ENCODE data around the gene ZNF638.

Gene ZNF638

GRCh38 chr2:71455011-71455740 is 123.6 kb downstream of the ZNF638 start:
- no peak for DNase-seq (ENCODE audit: low read depth in 3 of 3)

DNA sequence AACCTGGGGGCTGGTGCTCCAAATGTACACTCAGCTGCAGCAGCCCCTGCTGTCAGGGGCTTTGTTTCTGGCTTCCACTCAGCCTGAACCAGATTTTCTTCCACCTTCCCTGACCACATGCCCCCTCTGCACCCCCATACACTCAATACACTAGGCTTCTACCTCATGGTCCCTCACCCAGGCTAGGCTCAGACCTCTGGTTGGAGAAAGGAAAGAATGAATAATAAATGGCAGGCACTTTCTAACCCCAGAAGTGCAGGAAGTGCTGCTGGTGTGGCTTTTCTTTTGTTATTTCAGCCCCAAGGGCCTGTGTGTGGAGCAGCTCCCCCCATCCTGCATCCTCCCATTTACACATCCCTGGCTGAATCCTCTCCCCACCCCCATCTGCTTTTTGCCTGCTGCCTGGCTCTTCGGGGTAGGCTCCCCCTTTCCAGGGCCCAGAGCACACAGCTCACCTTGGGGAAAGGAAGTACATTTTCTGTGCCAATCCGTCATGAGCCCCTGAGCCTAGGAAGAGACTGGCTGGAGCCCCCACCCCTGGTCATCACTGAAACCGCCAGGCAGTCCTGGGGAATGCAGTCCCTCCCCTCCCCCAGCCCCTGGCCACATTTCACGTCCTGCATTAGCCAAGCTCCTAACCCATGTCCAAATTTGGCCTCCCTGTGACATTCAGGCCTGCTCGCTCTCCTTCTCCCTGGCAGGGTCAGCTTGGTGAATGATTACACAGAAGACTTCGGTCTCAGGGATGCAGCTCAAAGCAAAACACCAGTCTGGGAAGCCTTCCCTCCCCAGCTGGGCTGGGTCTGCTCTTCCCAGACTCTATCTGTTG is 124.4 kb downstream of the ZNF638 start:
- DNase-seq (ENCODE audit: low read depth in 3 of 3) = no peak

DNA sequence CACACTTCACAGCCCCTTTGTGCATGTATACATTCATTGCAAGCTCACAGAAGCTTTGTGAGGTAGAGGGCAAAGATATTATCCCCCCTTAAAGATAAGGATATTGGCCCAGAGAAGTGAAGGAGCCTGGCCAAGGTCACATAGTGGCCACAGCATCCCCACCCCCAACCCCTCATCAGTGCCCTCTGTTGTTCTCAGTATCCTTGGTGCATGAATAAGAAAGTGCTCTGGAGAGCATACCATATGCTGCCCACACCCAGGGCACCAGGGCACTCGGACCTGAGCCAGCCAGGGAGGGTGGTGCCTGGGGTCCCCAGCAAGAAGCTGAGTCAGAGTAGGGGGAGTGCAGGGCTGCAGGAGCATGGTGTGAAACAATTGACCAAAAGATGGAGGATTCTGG is 125.0 kb downstream of the ZNF638 start:
- no peak for DNase-seq (ENCODE audit: low read depth in 3 of 3)

- no peak for DNase-seq (ENCODE audit: low read depth in 3 of 3)
These were observed 125.7 kb downstream of the ZNF638 start for GRCh38 chr2:71457123-71457915.

- DNase-seq (ENCODE audit: low read depth in 3 of 3) = no peak
These were observed 126.3 kb downstream of the ZNF638 start for GRCh38 chr2:71457923-71458322.

DNA sequence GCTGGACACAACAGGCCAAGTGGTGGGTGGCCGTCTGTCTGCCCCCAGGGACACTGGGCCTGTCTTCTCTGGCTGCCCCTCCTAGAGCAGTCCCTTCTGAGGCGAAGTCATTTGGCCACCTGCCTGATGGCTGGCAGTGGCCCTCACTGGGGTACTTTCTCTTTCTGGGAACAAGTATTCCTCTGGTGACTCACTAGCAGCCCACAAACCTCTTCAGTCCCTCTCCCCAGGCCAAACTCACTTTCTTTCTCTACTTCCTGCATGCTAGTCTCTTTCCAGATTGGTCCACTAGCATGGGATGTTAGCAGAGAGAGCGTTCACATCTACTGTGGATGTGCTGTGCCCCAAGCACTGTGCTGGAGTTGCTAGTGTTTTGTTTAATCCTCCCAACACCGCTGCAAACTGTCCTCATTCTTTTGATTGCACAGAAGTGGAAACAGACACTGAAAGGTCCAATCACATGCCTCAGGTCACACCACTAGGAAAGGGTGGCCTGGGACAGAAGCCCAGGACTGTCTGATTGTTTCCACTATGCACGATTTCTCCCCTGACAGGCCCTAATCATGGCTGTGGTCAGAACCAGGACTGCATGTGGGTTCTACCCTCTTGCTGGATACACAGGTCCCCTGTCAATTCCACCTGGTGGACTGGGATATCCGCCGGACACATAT is 127.0 kb downstream of the ZNF638 start:
- no peak for DNase-seq (ENCODE audit: low read depth in 3 of 3)

- no peak for DNase-seq (ENCODE audit: low read depth in 3 of 3)
These were observed 127.5 kb downstream of the ZNF638 start for GRCh38 chr2:71459084-71459431.

DNA sequence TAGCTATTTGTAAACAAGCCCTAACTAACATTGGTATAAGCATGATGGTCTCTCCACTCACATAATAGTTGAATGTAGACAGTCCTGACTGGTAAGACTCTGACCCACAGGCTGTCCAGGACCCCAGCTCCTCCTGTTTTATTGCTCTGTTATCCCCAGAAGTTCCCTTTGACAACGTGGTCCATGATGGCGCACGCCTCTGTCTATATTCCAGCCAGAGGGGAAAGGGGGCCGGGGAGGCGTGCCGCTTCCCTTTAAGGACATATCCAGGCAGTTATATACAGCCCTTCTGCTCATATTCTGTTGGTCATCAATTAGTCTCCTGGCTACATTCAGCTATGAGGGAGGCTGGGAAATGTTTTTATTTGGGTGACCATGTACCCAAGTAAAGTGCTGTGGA is 128.5 kb downstream of the ZNF638 start:
- no peak for DNase-seq (ENCODE audit: low read depth in 3 of 3)

DNA sequence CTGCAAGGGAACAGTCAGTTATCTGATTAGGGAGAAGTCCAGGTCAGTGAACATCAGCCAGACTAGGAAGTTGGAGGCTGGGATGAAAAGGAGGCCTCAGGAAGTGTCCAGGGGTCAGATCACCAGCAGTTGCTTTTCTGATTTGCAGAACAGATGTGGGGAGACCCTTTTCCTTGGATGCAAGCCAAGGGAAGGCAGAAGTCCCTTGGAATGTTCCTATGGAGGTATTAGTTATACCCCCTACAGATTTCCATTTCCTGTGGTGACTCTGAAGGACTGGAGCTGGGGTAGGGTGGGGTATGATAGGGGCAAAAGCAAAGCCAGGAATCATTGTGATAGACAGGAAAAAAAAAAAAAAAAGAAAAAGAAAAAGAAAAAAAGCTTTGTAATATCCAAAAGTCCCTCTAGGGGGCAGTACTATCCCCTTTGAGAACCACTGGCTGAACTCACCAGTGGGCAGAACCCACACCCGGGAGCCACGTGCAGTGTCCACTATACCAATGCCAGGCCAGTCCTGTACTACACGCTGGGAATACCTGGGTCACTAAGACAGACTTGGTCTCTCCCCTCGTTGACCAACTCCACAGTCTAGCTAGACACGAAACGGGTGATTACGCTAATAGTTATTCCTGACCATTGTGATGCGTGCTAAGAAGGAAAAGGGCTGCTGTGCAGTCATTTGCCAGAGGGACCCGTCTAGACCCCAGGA is 129.2 kb downstream of the ZNF638 start:
- DNase-seq (ENCODE audit: low read depth in 3 of 3) = no peak

GRCh38 chr2:71461304-71461671 is 129.7 kb downstream of the ZNF638 start:
- DNase-seq (ENCODE audit: low read depth in 3 of 3) = no peak

DNA sequence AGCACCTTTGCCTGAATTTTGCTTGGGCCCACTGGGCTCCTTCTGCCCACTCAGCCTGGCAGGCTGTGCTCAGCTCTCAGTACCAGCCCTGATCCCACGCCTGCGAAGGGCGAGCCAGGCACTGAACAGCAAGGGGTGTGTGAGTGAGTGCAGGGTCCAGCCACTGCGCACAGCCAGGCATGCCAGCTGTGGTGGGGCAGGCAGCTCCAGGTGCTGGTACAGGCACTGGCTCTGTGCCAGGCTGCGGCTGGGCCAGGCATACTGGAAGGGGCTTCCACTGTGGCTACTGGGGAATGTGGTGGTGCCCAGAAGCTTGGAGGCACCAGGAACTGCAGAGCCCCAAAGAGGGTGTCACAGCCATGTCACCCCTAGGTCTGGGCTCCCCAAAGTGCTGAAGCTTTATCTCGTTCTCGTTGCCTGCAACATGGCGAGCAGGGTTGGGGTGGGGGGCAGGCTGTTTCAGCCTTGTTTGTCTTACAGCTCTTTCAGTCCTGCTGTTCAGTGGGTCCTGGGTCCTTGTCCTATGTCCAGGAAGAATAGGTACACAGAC is 130.5 kb downstream of the ZNF638 start:
- no peak for DNase-seq (ENCODE audit: low read depth in 3 of 3)

GRCh38 chr2:71462641-71463341 is 131.2 kb downstream of the ZNF638 start:
- no peak for DNase-seq (ENCODE audit: low read depth in 3 of 3)

- DNase-seq (ENCODE audit: low read depth in 3 of 3) = no peak
These were observed 131.7 kb downstream of the ZNF638 start for GRCh38 chr2:71463342-71463654.

- DNase-seq (ENCODE audit: low read depth in 3 of 3) = no peak
These were observed 132.8 kb downstream of the ZNF638 start for GRCh38 chr2:71464389-71464788.

- no peak for DNase-seq (ENCODE audit: low read depth in 3 of 3)
These were observed 133.8 kb downstream of the ZNF638 start for GRCh38 chr2:71465356-71465755.

GRCh38 chr2:71465961-71466300 is 134.3 kb downstream of the ZNF638 start:
- no peak for DNase-seq (ENCODE audit: low read depth in 3 of 3)

- no peak for DNase-seq (ENCODE audit: low read depth in 3 of 3)
These were observed 135.0 kb downstream of the ZNF638 start for GRCh38 chr2:71466301-71467179.

DNA sequence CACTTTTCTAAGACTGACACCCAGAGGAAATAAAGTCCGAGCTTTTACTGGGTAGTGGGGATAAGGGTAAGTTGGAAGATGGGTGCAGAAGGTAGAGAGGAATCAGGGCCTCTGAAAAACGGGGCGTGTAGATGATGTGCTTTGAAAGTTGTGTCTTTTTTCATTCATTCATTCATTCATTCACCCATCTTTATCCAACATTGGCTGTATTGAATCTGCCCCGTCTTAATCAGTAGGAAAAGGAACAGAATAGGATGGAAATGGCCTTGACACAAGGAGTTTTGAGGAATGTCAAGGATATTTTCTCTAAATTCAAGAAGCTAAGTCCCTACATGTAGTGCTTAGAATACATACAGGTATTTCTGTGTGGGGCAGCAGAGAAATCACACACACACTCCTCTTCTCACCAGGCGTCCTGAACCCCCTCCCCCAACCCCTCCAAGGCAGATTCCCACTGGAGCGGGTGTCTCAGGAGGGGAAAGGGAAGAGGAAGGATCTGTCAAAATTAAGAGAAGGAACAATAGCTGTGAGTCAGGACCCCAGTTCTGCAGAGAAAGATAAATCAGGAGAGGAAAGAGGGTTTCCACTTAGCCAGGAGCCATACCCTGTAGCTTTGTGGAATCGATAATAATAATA is 135.7 kb downstream of the ZNF638 start:
- DNase-seq (ENCODE audit: low read depth in 3 of 3) = no peak
